Measurements from ENCODE around the gene CMTM1. TPM values are rescaled to one million over a fixed set of nuclear protein-coding genes. Genes with fewer than 3 reads are reported as not detected.

CMTM1 gene
- total RNA-seq, 2 donors from 2014 or later, result not detected

GRCh38 chr16:66538910-66539309, 27.3 kb upstream of the CMTM1 start:
- intact Hi-C loops (cut with DNase I), result no loop called here
- H3K4me1 ChIP-seq, result no peaks in the 10 kb centered on the region
- H3K9me3 ChIP-seq, result no peaks in the 10 kb centered on the region
- 67 to 85% methylated on average over 5 of the region's 5 CpGs for WGBS, 2 donors
- no peak overlapping the region for H3K27ac ChIP-seq
- no peaks in the 10 kb centered on the region for H3K27me3 ChIP-seq
- no peak for ATAC-seq
- TF ChIP-seq CTCF (IDR thresholded peaks at IDR 0.05) (no peak), POLR2A (IDR thresholded peaks at IDR 0.05) (no peak)
- no peak for DNase-seq
- no peak overlapping the region for H3K4me3 ChIP-seq
- H3K36me3 ChIP-seq (replicated peaks in 1 of 2; ENCODE audit: insufficient read depth in 1 of 2, low read depth in 2 of 2), result peaks cover 5 to 8% of the 10 kb centered on the region in 2 donors

GRCh38 chr16:66539623-66540469, 26.4 kb upstream of the CMTM1 start:
- H3K4me3 ChIP-seq, result no peak overlapping the region
- DNase-seq (no peak), ATAC-seq (no peak)
- no peaks in the 10 kb centered on the region for H3K27me3 ChIP-seq
- TF ChIP-seq CTCF (IDR thresholded peaks at IDR 0.05) (no peak), POLR2A (IDR thresholded peaks at IDR 0.05) (no peak)
- no peaks in the 10 kb centered on the region for H3K4me1 ChIP-seq
- no peak overlapping the region for H3K27ac ChIP-seq
- intact Hi-C loops (cut with DNase I), result loop anchor here (10.0 kb wide), 1 partner anchor 55 kb away; no protein-coding TSS in a partner anchor
- 64 to 76% methylated on average over 1 to 3 of the region's 3 CpGs for WGBS, 2 donors
- H3K9me3 ChIP-seq, result no peaks in the 10 kb centered on the region
- H3K36me3 ChIP-seq (replicated peaks in 1 of 2; ENCODE audit: insufficient read depth in 1 of 2, low read depth in 2 of 2), result peaks cover 5 to 7% of the 10 kb centered on the region in 2 donors

GRCh38 chr16:66541388-66542355, 24.6 kb upstream of the CMTM1 start:
- H3K27me3 ChIP-seq, result no peaks in the 10 kb centered on the region
- 86 to 89% methylated on average over 18 of the region's 18 CpGs for WGBS, 2 donors
- H3K4me1 ChIP-seq, result no peaks in the 10 kb centered on the region
- no peak for DNase-seq
- no peak overlapping the region for H3K27ac ChIP-seq
- intact Hi-C loops (cut with DNase I), result loop anchor here (10.0 kb wide), 1 partner anchor 57 kb away; no protein-coding TSS in a partner anchor
- no peak for TF ChIP-seq CTCF (IDR thresholded peaks at IDR 0.05)
- TF ChIP-seq POLR2A (IDR thresholded peaks at IDR 0.05), result no peak
- no peak overlapping the region for H3K4me3 ChIP-seq
- peaks cover 0 to 6% of the 10 kb centered on the region in 2 donors for H3K36me3 ChIP-seq (replicated peaks in 1 of 2; ENCODE audit: insufficient read depth in 1 of 2, low read depth in 2 of 2)
- no peak for ATAC-seq
- H3K9me3 ChIP-seq, result no peaks in the 10 kb centered on the region

- ATAC-seq, result no peak
- 92% methylated on average over 3 of the region's 3 CpGs for WGBS, 2 donors
- Histone ChIP-seq H3K9me3 (no peaks in the 10 kb centered on the region), H3K4me1 (no peaks in the 10 kb centered on the region), H3K4me3 (no peak overlapping the region), H3K27ac (no peak overlapping the region), H3K27me3 (no peaks in the 10 kb centered on the region), H3K36me3 (replicated peaks in 1 of 2; ENCODE audit: insufficient read depth in 1 of 2, low read depth in 2 of 2) (peaks cover 0 to 2% of the 10 kb centered on the region in 2 donors)
- TF ChIP-seq CTCF (IDR thresholded peaks at IDR 0.05), result no peak
- no peak for TF ChIP-seq POLR2A (IDR thresholded peaks at IDR 0.05)
- intact Hi-C loops (cut with DNase I), result loop anchor here (10.0 kb wide), 1 partner anchor 58 kb away; no protein-coding TSS in a partner anchor
- no peak for DNase-seq
These were observed 23.8 kb upstream of the CMTM1 start for GRCh38 chr16:66542396-66542795.
